CD1c-positive myeloid dendritic cell (primary cell): ENCODE measurements around the gene AK5.
A peak's percentile ranks its signal among the peaks of the same experiment; 100 is the strongest.

Experiments used
- DNase-seq: peaks from one replicate; pipeline ENCODE4 v3.0.0-alpha.2; 2016; ENCODE audit errors: extremely low spot score

The AK5 gene

GRCh38 chr1:77438236-77438913 is 156.6 kb downstream of the AK5 start:
- DNase-seq = no peak

- DNase-seq = no peak
These were observed 165.2 kb downstream of the AK5 start for GRCh38 chr1:77446841-77447555.

- no peak for DNase-seq
These were observed 165.8 kb downstream of the AK5 start for GRCh38 chr1:77447669-77448068.

- DNase-seq = no peak
These were observed 178.1 kb downstream of the AK5 start for GRCh38 chr1:77459881-77460280.

GRCh38 chr1:77461691-77462090 is 179.9 kb downstream of the AK5 start:
- DNase-seq = no peak

- no peak for DNase-seq
These were observed 181.4 kb downstream of the AK5 start for GRCh38 chr1:77463216-77463615.

- no peak for DNase-seq
These were observed 183.3 kb downstream of the AK5 start for GRCh38 chr1:77465139-77465538.

- no peak for DNase-seq
These were observed 184.1 kb downstream of the AK5 start for GRCh38 chr1:77465922-77466321.

GRCh38 chr1:77467021-77467595 is 185.3 kb downstream of the AK5 start:
- no peak for DNase-seq

GRCh38 chr1:77467741-77468140 is 185.9 kb downstream of the AK5 start:
- DNase-seq = no peak

- no peak for DNase-seq
These were observed 186.6 kb downstream of the AK5 start for GRCh38 chr1:77468257-77468948.

GRCh38 chr1:77468949-77469710 is 187.3 kb downstream of the AK5 start:
- DNase-seq = no peak

- DNase-seq = no peak
These were observed 189.9 kb downstream of the AK5 start for GRCh38 chr1:77471691-77472090.

GRCh38 chr1:77473690-77474089 is 191.9 kb downstream of the AK5 start:
- no peak for DNase-seq

- peak; percentile 17 for DNase-seq
These were observed 193.8 kb downstream of the AK5 start for GRCh38 chr1:77475641-77476040.

GRCh38 chr1:77476475-77476874 is 194.7 kb downstream of the AK5 start:
- DNase-seq = peak; percentile 86

GRCh38 chr1:77484334-77484733 is 202.5 kb downstream of the AK5 start:
- no peak for DNase-seq

- no peak for DNase-seq
These were observed 203.1 kb downstream of the AK5 start for GRCh38 chr1:77484926-77485325.

GRCh38 chr1:77487631-77488030 is 205.8 kb downstream of the AK5 start:
- DNase-seq = no peak

- DNase-seq = no peak
These were observed 208.1 kb downstream of the AK5 start for GRCh38 chr1:77489910-77490309.

GRCh38 chr1:77494026-77494425 is 212.2 kb downstream of the AK5 start:
- DNase-seq = no peak

GRCh38 chr1:77498918-77499317 is 217.1 kb downstream of the AK5 start:
- DNase-seq = no peak
